Activated T-cell treated with anti-CD3 and anti-CD28 coated beads for 4 hours (primary cell): ENCODE data around the gene BCR.
A peak's percentile ranks its signal among the peaks of the same experiment; 100 is the strongest.

Source experiments
- DNase-seq: peaks from one replicate; pipeline ENCODE4 v3.0.0-alpha.2; 2020

The BCR gene

GRCh38 chr22:23218867-23219251 lies 38.5 kb downstream of the BCR start:
- DNase-seq: no peak

DNA sequence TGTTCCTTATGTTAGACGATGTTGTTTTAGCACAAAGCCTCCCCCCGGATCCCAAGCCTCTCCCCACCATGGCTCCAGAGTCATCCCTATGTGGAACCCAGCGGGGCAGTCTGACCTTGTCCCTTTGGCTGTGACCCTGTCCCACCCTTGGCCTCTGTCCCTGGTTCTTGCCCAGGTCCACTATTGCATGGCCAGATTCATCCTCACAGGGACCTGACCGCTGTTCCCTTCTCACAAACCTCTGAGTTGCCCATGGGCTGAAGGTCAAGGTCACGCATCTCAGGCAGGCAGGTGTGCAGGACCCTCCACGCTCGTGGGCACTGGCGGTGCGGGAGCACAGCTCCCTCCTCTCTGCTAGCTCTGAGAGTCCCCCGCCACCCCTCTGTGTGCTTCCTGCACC lies 39.0 kb downstream of the BCR start:
- no peak for DNase-seq

- DNase-seq: peak; percentile 12
Observed at GRCh38 chr22:23219822-23220484, 39.6 kb downstream of the BCR start.

GRCh38 chr22:23220485-23221350 lies 40.4 kb downstream of the BCR start:
- DNase-seq: no peak

DNA sequence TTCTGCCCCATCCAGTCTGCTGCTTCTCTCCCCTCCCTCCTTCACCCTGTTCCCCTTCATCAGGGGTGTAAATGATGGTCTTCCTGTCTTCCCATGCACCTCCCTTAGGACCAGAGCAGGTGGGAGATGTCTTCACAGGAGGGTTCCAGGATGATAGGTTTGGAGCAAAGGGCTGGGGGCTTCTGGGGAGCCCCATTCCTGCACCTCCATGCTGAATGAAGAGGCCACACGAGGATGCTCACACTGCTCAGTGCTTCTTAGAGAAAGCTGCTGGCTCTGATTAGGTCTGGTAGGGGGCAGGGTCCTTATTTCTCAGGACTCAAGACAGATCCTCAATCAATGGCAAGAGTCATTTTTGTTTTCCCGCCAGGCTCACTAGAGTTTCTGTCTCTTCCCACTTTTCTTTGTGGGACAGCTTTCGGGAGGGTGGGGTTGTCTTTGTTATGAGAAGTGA lies 41.1 kb downstream of the BCR start:
- no peak for DNase-seq

- DNase-seq: no peak
Observed at GRCh38 chr22:23222033-23222792, 41.9 kb downstream of the BCR start.

DNA sequence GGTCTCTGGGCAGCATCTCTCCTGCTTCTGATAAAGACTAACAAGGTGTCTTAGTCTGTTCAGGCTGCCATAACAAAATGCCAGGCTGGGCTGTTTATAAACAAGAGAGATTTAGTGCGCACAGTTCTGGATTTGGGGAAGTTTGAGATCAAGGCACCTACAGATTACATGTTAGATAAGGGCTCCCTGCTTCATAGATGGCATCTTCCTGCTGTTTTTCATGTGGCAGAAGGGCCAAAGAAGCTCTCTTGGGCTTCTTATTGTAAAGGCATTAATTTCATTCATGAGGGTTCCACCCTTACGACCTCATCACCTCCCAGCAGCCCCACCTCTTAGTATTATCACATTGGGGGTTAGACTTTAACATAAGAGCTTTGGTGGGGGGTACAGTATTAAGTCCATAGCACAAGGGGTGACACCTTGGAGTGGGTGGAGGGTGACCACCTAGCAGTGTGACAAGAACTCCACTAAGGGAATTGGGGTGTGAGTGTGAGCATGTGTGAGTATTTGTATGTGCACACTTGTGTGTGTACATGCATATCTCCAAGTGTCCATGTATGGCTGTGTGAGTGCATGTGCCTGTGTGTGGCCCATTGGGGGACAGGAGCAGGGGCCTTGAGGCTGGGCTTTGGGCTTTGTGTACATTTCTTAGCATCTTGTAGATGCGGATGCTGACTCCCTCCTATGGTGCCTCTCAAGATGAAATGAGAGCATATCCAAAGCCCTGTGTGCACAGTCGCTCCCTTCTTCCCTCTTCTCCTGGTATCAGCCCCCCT lies 42.7 kb downstream of the BCR start:
- DNase-seq: no peak

GRCh38 chr22:23223569-23224317 lies 43.4 kb downstream of the BCR start:
- DNase-seq: no peak

DNA sequence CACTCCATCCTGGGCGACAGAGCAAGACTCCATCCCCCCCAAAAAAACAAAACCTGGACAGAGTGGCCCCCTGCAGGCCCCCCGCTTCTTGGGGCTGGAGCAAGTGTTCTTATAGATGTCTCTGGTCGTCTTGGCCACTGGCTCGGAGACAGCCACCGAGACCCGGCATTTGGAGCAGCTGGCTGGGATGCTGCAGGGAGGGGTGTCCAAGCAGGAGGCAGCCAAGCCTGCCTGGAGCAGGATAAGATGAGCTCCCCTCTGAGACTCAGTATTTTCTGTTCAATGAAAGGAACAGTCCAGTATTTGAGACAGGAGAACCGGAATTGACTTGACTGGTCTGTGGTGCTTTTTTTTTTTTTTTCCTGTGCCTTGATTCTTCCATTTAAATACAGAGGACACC lies 44.5 kb downstream of the BCR start:
- DNase-seq: no peak

DNA sequence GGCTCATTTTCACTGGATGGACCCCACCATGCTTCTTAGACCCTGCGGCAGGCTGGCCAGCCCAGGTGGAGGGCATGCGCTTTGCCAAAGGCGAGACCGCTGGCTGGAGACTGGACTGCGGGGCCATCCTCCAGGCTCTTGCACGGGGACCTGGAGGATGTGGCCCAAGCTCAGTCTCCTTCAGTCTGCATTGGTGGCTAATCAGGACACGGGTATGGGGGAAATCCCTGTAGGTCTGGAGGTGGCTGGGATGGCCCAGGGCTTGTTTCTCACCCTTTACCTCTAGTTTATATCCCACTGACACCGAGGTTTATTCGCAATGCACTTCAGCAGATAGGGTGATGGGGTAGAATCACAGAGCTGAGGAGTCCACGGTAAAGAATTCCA lies 45.0 kb downstream of the BCR start:
- DNase-seq: no peak

DNA sequence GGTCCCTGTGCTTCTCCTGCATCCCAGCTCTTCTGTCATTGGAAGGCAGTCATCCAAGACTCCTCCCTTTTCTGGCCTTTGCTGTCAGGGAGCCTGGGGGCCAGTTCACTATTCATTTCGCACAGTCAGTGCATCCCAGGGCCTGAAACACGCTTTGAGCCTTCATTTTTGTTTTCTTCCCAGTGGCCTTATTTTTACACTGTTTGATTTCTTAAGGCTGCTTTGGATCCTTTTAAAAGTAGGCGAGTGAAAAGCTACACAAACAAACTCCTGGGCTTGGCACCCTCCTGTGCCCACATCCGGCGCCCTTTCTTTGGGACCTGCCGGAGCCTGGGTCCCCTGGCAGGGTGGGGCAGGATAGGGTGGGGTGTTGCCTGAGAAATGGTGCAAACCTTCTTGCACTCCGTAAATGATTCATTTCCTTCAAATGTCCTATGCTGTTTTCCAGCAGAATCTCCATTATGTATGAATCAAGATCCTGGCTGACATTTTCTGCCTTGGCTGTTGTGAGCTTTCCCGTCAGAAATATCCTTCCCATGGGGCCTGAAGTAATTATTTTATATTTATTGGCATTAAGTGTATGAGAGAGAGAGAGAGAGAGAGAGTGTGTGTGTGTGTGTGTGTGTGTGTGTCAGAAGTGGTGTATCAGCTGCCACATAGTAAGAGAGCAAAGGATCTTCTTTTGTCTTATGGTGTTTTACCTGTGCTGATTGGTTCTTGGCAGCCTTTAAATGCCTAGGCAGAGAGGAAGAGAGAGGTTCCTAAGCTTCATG lies 45.6 kb downstream of the BCR start:
- DNase-seq: no peak

DNA sequence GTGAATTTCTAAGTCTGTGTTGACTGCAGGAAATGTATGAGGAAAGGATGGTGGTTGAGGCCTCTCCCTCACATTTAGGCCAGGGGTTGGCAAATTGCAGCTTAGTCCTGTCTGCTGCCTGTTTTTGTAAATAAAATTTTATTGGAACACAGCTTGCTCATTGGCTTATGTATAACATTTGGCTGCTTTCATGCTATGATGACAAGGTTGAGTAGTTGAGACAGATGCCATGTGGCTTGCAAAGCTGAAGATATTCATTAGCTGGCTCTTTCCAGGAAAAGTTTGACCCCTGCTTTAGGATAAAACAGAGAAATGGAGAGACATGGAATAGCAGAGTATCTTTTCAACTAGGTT lies 46.2 kb downstream of the BCR start:
- DNase-seq: no peak

- DNase-seq: no peak
Observed at GRCh38 chr22:23227380-23227779, 47.1 kb downstream of the BCR start.

DNA sequence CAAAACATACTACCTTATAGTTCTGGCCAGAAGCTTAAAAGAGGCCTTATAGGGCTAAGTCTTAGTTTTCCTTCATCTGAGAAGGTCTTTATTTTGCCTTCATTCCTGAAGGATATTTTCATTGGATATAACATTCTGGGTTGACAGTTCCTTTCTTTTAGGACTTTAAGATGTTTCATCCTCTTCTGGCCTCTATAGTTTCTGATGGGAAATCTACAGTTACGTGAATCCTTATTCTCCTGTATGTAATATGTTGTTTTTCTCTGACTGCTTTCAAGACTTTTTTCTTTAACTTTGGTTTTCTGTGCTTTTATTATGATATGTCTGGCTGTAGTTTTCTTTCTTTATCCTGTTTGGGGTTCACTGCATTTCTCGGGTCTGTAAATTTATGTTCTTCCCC lies 48.2 kb downstream of the BCR start:
- no peak for DNase-seq

- DNase-seq: no peak
Observed at GRCh38 chr22:23229646-23230045, 49.3 kb downstream of the BCR start.

GRCh38 chr22:23230348-23231068 lies 50.2 kb downstream of the BCR start:
- DNase-seq: no peak

DNA sequence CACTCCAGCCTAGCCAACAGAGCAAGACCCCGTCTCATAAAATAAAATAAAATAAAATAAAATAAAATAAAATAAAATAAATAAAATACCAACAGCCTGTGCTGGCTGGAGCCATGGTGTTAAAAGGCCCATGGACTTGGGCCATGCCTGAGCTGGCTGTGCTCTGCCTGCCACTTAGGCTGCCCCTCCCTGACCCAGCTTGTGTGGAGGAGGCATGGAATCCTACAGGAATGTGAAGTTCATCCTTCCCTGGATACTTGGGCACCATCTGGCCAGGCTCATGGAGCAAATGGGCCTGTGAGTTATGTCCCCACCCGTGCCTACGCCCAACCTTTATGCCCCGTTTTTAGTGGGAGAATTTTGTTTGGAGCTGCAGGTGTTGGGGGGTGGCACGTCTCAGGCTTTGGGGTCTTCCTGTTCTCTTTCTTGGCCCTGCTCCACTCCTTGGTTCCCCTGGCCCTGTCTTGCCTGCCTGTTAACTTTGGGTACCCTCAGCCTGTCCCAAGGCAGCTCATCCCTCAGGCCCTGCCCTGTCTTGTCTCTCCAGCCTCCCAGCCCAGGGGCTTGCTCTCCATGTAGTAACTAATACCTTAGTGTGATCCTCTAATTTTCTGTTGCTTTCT lies 51.3 kb downstream of the BCR start:
- DNase-seq: no peak

DNA sequence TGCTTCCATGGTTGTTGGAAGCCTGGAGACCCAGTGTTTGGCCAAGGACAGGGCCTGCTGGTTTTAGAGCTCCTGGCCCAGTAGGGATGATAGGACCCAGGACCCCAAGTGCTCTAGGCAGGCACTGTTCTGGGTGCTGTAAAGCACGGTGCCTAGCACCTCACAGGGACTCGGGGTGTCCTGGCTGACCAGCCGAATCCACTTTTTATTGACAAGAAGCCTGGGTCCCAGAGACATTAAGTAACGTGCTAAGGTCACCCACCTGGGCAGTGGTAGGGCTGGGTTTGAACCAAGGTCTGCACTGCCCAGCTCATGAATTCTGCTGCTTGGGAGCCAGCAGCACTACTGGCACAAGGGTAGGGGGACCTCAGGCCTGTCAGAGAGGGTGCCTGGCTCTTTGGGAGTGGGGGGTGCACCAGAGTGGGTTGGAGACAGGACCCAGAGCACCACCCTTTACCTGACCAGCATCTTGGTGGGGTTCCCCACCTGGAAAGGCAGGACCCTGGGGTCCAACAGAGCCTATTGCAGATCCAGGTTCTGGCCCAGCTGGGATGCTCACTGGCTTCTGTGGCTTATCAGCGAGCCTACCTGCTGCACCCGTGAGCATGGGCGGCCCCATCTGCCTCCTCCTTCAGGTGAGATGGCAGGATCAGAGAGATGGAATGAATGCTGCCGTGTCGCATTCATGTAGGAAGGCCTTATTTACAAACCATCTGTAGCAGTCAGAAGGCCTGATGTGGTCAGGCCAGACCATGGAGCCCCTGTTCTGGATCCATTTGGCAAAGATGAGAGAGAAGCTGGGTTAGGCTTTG lies 52.0 kb downstream of the BCR start:
- no peak for DNase-seq

GRCh38 chr22:23233084-23233531 lies 52.8 kb downstream of the BCR start:
- DNase-seq: no peak
